Activated CD8-positive, alpha-beta T cell treated with anti-CD3 and anti-CD28 coated beads, Interleukin-2, amount 10 ng/mL, durations not matched to agents 7 days and 5 days (primary cell): ENCODE results near the gene TMPO. TPM values are rescaled to one million over a fixed set of nuclear protein-coding genes. Genes with fewer than 3 reads are reported as not detected.

Source experiments
- ATAC-seq: fragments of 150-1000 bp; cut with Tn5 transposase; one replicate; pipeline ENCODE4 v1.10.0; 2021; ENCODE audit warnings: moderate library complexity
- CTCF ChIA-PET: fragments of 350-600 bp; sonication (Branson Sonifier 250); formaldehyde crosslinking; loops from one replicate; lab custom pipeline; 2021; ENCODE audit warnings: antibody characterized with exemption; lab: Charles Lee
- POLR2A ChIA-PET: fragments of 350-600 bp; sonication (Branson Sonifier 250); formaldehyde crosslinking; loops from one replicate; lab custom pipeline; 2021; ENCODE audit warnings: antibody characterized with exemption; lab: Charles Lee
- DNase-seq: peaks from one replicate; pipeline ENCODE4 v3.0.0-alpha.2; 2020
- H3K27ac Mint-ChIP-seq: one replicate; pipeline ENCODE4 v1.8.0; 2021; ENCODE audit warnings: mild to moderate bottlenecking, mixed read lengths
- H3K27me3 Mint-ChIP-seq: one replicate; pipeline ENCODE4 v1.8.0; 2021; ENCODE audit warnings: low read depth, mixed read lengths
- H3K36me3 Mint-ChIP-seq: one replicate; pipeline ENCODE4 v1.8.0; 2021; ENCODE audit warnings: low read depth, mixed read lengths
- H3K4me1 Mint-ChIP-seq: one replicate; pipeline ENCODE4 v1.8.0; 2021; ENCODE audit warnings: low read depth, mixed read lengths
- H3K4me3 Mint-ChIP-seq: one replicate; pipeline ENCODE4 v1.8.0; 2021; ENCODE audit warnings: mild to moderate bottlenecking, mixed read lengths
- H3K9me3 Mint-ChIP-seq: one replicate; pipeline ENCODE4 v1.8.0; 2022; ENCODE audit warnings: mixed read lengths; ENCODE audit not compliant: insufficient read depth
- total RNA-seq, 2 experiments: library from RNA; stranded (reverse); gene quantifications; one replicate each; pipeline ENCODE4 v1.2.3, GENCODE V29; 2021

The TMPO gene
- total RNA-seq, 2 experiments from 2014 or later = 401 to 413 TPM

DNA sequence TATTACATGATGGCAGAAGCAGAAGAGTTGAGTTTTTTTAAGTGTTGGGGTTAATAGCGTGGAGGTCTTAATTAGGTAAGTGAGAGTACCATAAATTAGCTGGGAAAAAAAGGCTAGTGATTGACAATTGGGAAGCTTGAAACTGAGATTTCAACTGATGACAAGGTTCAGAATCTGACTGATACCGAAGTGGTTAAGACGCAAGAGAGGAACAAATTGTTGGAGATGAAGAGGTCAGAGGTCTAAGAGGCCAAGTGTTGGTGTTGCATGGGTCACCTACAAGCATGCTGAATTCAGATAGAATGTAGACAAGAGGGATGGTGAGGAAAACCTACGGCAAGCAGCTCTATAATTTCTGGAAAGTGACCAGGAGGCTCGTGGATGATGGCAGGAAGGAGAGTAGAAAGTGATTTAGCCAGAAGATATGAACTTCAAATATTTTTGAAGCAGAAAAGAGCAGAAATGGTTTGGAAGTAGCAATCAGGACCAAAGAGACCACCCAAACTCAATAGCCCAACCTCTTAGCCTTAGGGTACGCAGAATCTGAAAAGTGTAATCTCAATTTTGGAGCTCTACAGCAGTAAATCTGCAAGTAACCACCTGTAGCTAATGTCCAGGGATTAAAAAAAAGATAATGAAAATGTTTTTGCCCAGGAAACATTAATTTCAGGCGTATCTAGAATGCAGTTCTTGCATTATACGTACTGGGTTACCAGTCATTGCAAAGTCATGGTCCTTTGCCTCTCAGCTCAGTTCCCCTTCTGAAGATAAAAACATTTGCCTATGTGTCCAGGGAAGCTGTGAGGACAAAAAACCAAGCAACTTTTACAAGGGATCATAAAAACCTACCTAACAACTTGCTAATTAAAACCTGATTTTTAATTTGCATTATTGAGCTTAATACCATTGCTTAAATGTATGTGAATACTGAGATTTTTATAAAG lies 1.7 kb upstream of the TMPO start:
- no peaks in the 10 kb centered on the region for H3K27me3 Mint-ChIP-seq
- ChIA-PET POLR2A (interaction anchor here (0.9 to 5.6 kb wide), 6 partner anchors 8 to 80 kb away, joined by 3 to 94 read pairs (median 28); partner anchors contain the start of gene SLC25A3), CTCF (interaction anchor here (0.6 to 6.3 kb wide), 7 partner anchors 9 to 140 kb away, joined by 3 to 76 read pairs (median 5); no protein-coding TSS in a partner anchor)
- peaks cover 43% of the 10 kb centered on the region for H3K36me3 Mint-ChIP-seq
- DNase-seq (no peak), ATAC-seq (no peak)
- no peaks in the 10 kb centered on the region for H3K9me3 Mint-ChIP-seq
- peak overlapping the region; percentile 98 for H3K4me3 Mint-ChIP-seq
- H3K27ac Mint-ChIP-seq = peak overlapping the region; percentile 99
- H3K4me1 Mint-ChIP-seq = peaks cover 17% of the 10 kb centered on the region

DNA sequence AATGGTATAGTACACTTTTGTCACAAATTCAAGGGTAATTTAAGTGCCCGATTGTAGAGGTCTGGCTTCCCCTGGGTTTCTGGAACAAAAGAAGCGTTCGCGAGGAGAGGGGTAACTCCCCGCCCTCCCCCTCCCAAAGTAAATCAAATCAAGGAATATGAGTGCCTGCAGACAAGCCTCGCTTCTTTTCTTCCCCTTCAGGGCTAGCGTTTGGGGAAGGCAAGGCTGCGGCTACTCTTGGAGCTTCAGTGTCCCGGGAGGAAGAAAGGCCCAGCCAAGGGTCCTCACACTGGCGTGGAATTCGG lies 456 bp upstream of the TMPO start:
- Mint-ChIP-seq H3K36me3 (peaks cover 53% of the 10 kb centered on the region), H3K4me3 (peak overlapping the region; percentile 98), H3K4me1 (peaks cover 26% of the 10 kb centered on the region), H3K27me3 (no peaks in the 10 kb centered on the region), H3K27ac (peak overlapping the region; percentile 99), H3K9me3 (no peaks in the 10 kb centered on the region)
- ATAC-seq (no peak), DNase-seq (no peak)
- POLR2A ChIA-PET = interaction anchor here (1.2 to 5.6 kb wide), 9 partner anchors 10 to 129 kb away, joined by 3 to 94 read pairs (median 6); partner anchors contain the start of genes APAF1, IKBIP and SLC25A3
- CTCF ChIA-PET = interaction anchor here (0.9 to 6.3 kb wide), 4 partner anchors 10 to 91 kb away, joined by 3 to 76 read pairs (median 12); no protein-coding TSS in a partner anchor

DNA sequence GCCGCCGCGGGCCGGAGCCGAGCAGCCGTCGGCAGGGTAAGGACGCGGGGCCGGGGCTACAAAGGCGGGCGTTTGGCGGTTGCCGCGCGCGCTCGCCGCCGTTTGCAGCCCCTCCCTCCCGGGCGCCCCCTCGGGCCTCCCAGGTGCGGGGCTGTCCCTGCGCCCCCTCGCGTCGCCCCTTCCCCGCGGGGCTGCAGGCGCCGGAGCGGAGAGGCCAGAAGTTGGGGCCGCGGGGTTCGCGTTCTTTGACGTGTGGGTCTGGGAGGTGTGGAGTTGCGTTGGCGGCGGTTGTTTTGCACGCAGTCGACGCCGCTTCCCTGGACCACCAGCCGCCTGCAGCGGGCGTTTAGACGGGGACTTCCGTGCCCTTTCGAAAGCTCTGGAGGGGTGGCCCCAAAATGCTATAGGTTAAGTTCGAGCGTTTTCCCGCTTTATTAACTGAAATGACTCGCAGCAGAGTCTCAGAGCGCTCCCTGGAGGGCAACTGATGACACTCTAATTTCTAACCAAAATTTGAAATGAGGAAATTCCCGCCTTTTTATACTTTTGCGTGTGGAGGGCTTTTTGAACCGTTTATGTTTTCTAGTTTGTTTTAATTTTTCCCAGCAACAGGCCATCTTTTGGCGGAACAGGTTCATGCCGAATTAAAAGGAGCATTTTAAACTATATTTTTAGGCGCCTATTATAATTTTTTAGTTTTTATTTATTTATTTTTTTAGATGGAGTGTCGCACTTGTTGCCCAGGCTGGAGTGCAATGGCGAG lies 902 bp downstream of the TMPO start:
- ChIA-PET CTCF (interaction anchor here (0.9 to 6.3 kb wide), 10 partner anchors 9 to 128 kb away, joined by 3 to 76 read pairs (median 4); no protein-coding TSS in a partner anchor), POLR2A (interaction anchor here (0.7 to 5.6 kb wide), 17 partner anchors 9 to 1610 kb away, joined by 3 to 94 read pairs (median 5); partner anchors contain the start of genes APAF1, IKBIP and SLC25A3)
- Mint-ChIP-seq H3K36me3 (peaks cover 57% of the 10 kb centered on the region), H3K9me3 (no peaks in the 10 kb centered on the region), H3K27ac (peak overlapping the region; percentile 99), H3K4me3 (peak overlapping the region; percentile 99), H3K4me1 (peaks cover 35% of the 10 kb centered on the region), H3K27me3 (no peaks in the 10 kb centered on the region)
- ATAC-seq = peak; percentile 68
- peak; percentile 94 for DNase-seq

DNA sequence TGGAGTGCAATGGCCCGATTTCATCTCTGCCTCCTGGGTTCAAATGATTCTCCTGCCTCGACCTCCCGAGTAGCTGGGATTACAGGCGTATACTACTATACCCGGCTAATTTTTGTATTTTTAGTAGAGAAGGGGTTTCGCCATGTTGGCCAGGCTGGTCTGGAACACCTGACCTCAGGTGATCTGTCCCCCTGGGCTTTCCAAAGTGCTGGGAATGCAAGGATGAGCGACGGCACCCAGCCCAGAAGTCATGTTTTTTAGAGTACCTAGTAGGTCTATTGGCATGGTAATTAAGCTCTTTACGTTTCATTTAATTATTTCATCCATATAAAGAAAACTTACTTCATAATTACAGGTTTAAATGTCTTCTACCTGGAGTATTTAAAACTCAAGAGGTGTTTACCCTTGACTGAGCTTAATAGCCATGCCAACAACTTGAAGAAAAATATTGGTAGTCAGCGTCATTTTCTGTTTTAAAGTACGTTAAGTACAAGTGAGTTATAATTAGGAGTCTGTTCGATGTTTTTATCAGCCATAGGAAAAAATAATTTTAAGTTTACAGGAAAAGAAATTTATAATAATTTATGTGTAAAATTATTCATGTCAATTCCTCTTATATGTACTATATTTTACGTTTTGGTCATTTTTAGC lies 4.0 kb downstream of the TMPO start:
- no peak for DNase-seq
- POLR2A ChIA-PET = interaction anchor here (0.6 to 4.1 kb wide), 4 partner anchors 16 to 74 kb away, joined by 3 to 15 read pairs (median 4); partner anchors contain the start of gene SLC25A3
- H3K4me3 Mint-ChIP-seq = peak overlapping the region; percentile 99
- no peaks in the 10 kb centered on the region for H3K9me3 Mint-ChIP-seq
- peak overlapping the region; percentile 77 for H3K27ac Mint-ChIP-seq
- CTCF ChIA-PET = interaction anchor here (1.5 to 4.7 kb wide), 3 partner anchors 13 to 129 kb away, joined by 3 to 26 read pairs (median 9); no protein-coding TSS in a partner anchor
- H3K27me3 Mint-ChIP-seq = no peaks in the 10 kb centered on the region
- no peak for ATAC-seq
- peaks cover 72% of the 10 kb centered on the region for H3K36me3 Mint-ChIP-seq
- H3K4me1 Mint-ChIP-seq = peaks cover 41% of the 10 kb centered on the region

DNA sequence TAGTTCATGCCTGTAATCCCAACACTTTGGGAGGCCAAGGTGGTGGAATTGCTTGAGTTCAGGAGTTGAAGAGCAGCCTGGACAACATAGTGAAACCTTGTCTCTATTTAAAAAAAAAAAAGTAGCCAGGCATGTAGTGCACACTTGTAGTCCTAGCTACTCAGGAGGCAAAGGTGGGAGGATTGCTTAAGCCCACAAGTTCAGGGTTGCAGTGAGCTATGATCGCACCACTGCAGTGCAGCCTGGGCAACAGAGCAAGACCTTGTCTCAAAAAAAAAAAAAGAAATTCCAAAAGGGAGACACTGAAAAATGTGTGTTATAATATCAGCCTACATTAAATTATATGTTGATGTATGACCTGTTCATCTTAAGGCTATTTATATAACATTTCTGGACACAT lies 14.7 kb downstream of the TMPO start:
- no peaks in the 10 kb centered on the region for H3K9me3 Mint-ChIP-seq
- peaks cover 36% of the 10 kb centered on the region for H3K4me1 Mint-ChIP-seq
- H3K27me3 Mint-ChIP-seq = no peaks in the 10 kb centered on the region
- DNase-seq (no peak), ATAC-seq (no peak)
- H3K27ac Mint-ChIP-seq = no peak overlapping the region
- CTCF ChIA-PET = interaction anchor here (2.8 kb wide), 1 partner anchor 39 kb away, joined by 15 read pairs; no protein-coding TSS in a partner anchor
- peaks cover 70% of the 10 kb centered on the region for H3K36me3 Mint-ChIP-seq
- POLR2A ChIA-PET = interaction anchor here (1.0 kb wide), 1 partner anchor 23 kb away, joined by 3 read pairs; no protein-coding TSS in a partner anchor
- no peak overlapping the region for H3K4me3 Mint-ChIP-seq

DNA sequence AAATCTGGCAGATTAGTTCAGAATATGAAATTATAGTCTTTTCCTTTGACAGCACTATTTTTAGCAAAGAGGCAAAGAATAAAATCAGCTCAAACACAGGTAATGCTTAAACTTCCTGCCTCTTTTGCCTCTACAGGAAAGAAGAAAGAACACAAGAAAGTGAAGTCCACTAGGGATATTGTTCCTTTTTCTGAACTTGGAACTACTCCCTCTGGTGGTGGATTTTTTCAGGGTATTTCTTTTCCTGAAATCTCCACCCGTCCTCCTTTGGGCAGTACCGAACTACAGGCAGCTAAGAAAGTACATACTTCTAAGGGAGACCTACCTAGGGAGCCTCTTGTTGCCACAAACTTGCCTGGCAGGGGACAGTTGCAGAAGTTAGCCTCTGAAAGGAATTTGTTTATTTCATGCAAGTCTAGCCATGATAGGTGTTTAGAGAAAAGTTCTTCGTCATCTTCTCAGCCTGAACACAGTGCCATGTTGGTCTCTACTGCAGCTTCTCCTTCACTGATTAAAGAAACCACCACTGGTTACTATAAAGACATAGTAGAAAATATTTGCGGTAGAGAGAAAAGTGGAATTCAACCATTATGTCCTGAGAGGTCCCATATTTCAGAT lies 17.4 kb downstream of the TMPO start:
- CTCF ChIA-PET = interaction anchor here (0.6 to 3.4 kb wide), 21 partner anchors 9 to 142 kb away, joined by 3 to 24 read pairs (median 4); partner anchors contain the start of genes IKBIP and SLC25A3
- POLR2A ChIA-PET = interaction anchor here (1.3 kb wide), 1 partner anchor 16 kb away, joined by 4 read pairs; no protein-coding TSS in a partner anchor
- Mint-ChIP-seq H3K4me3 (no peak overlapping the region), H3K36me3 (peaks cover 77% of the 10 kb centered on the region), H3K27me3 (no peaks in the 10 kb centered on the region), H3K27ac (no peak overlapping the region), H3K9me3 (no peaks in the 10 kb centered on the region), H3K4me1 (peaks cover 21% of the 10 kb centered on the region)
- ATAC-seq (peak; percentile 62), DNase-seq (no peak)

DNA sequence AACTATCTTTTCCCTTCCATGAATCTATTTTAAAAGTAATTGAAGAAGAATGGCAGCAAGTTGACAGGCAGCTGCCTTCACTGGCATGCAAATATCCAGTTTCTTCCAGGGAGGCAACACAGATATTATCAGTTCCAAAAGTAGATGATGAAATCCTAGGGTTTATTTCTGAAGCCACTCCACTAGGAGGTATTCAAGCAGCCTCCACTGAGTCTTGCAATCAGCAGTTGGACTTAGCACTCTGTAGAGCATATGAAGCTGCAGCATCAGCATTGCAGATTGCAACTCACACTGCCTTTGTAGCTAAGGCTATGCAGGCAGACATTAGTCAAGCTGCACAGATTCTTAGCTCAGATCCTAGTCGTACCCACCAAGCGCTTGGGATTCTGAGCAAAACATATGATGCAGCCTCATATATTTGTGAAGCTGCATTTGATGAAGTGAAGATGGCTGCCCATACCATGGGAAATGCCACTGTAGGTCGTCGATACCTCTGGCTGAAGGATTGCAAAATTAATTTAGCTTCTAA lies 18.4 kb downstream of the TMPO start:
- H3K9me3 Mint-ChIP-seq = no peaks in the 10 kb centered on the region
- H3K27me3 Mint-ChIP-seq = no peaks in the 10 kb centered on the region
- POLR2A ChIA-PET = interaction anchor here (0.6 to 1.5 kb wide), 3 partner anchors 17 to 20 kb away, joined by 3 to 6 read pairs (median 5); partner anchors contain the start of gene TMPO
- ATAC-seq (no peak), DNase-seq (no peak)
- CTCF ChIA-PET = interaction anchor here (1.0 to 3.4 kb wide), 10 partner anchors 10 to 60 kb away, joined by 4 to 24 read pairs (median 10); partner anchors contain the start of gene SLC25A3
- peaks cover 19% of the 10 kb centered on the region for H3K4me1 Mint-ChIP-seq
- H3K4me3 Mint-ChIP-seq = no peak overlapping the region
- H3K36me3 Mint-ChIP-seq = peaks cover 77% of the 10 kb centered on the region
- no peak overlapping the region for H3K27ac Mint-ChIP-seq

DNA sequence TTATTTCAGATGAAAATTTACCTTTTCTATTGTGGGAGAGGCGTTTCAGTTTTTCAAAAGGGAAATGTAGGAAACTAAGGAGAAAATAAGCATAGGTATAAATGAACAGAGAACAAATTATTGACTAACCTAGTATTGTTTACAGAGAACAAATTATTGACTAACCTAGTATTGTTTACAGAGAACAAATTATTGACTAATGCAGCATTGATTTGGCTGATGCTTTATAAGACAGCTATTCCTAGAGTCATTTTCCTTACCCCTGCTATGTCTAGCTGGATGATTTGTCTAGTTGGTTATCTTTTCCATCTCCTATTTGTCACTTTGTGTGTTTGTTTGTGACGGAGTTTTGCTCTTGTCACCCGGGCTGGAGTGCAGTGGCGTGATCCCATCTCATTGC lies 22.6 kb downstream of the TMPO start:
- no peak for DNase-seq
- POLR2A ChIA-PET = interaction anchor here (1.2 kb wide), 1 partner anchor 19 kb away, joined by 3 read pairs; no protein-coding TSS in a partner anchor
- Mint-ChIP-seq H3K4me1 (peaks cover under 1% of the 10 kb centered on the region), H3K27ac (no peak overlapping the region), H3K27me3 (no peaks in the 10 kb centered on the region), H3K9me3 (no peaks in the 10 kb centered on the region), H3K4me3 (no peak overlapping the region), H3K36me3 (peaks cover 75% of the 10 kb centered on the region)
- ATAC-seq = no peak
- CTCF ChIA-PET = interaction anchor here (1.9 kb wide), 1 partner anchor 47 kb away, joined by 5 read pairs; no protein-coding TSS in a partner anchor

DNA sequence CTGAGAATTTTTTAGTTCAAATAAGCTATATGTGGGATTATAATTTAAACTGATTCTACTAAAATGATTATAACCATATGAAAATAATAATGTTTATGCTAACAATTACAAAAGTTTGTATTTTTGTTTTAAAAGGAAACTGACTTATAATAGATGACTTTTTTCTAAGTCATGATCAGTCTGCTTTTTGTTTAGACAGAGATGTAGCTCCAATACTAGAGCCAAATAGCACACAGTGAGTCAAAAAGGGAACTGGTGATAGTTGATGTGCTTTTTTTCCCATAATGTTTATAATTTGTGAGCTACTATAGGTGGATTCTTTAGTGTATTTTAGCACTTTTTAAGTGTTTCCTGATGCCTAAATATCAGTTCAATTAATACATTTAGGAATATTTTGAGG lies 28.3 kb downstream of the TMPO start:
- peaks cover 4% of the 10 kb centered on the region for H3K4me1 Mint-ChIP-seq
- no peak for ATAC-seq
- ChIA-PET CTCF (interaction anchor here (0.9 to 3.3 kb wide), 5 partner anchors 11 to 52 kb away, joined by 3 to 22 read pairs (median 4); partner anchors contain the start of gene SLC25A3), POLR2A (no interaction called here)
- H3K4me3 Mint-ChIP-seq = no peak overlapping the region
- no peaks in the 10 kb centered on the region for H3K9me3 Mint-ChIP-seq
- DNase-seq = no peak
- no peaks in the 10 kb centered on the region for H3K27me3 Mint-ChIP-seq
- no peak overlapping the region for H3K27ac Mint-ChIP-seq
- peaks cover 62% of the 10 kb centered on the region for H3K36me3 Mint-ChIP-seq

DNA sequence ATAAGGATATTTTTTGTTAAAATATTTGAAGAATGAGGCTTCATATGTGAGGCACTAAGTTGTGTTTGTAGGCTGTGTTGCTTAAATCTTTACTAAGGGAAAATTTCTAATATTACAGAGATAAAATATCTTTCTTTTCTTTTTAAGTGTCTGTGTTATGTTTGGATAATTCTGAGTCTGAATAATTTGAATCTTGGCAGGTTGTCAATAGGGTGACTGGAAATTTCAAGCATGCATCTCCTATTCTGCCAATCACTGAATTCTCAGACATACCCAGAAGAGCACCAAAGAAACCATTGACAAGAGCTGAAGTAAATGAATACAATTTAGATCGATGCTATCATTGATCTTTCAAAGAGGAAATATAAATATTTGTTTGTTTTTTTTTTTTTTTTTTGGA lies 29.4 kb downstream of the TMPO start:
- H3K27ac Mint-ChIP-seq = no peak overlapping the region
- ChIA-PET CTCF (interaction anchor here (2.1 to 3.3 kb wide), 2 partner anchors 12 to 22 kb away, joined by 9 to 22 read pairs; no protein-coding TSS in a partner anchor), POLR2A (interaction anchor here (0.6 kb wide), 1 partner anchor 118 kb away, joined by 3 read pairs; no protein-coding TSS in a partner anchor)
- no peak for ATAC-seq
- no peaks in the 10 kb centered on the region for H3K9me3 Mint-ChIP-seq
- H3K36me3 Mint-ChIP-seq = peaks cover 67% of the 10 kb centered on the region
- no peak overlapping the region for H3K4me3 Mint-ChIP-seq
- no peaks in the 10 kb centered on the region for H3K27me3 Mint-ChIP-seq
- H3K4me1 Mint-ChIP-seq = peaks cover 4% of the 10 kb centered on the region
- DNase-seq = no peak
